PFSK-1 (cell line): ENCODE data around the gene SUSD3.

Source experiments
- POLR2AphosphoS5 ChIP-seq: IDR thresholded peaks from 2 replicates; pipeline ENCODE4 v1.6.1; 2012; ENCODE audit warnings: low read depth, mild to moderate bottlenecking, control low read depth, low read length, moderate library complexity
- SIN3A ChIP-seq: IDR thresholded peaks from 2 replicates; pipeline ENCODE4 v1.6.1; 2012; ENCODE audit warnings: mild to moderate bottlenecking, low read length, moderate library complexity, borderline replicate concordance; ENCODE audit not compliant: insufficient read depth
- TAF1 ChIP-seq: IDR thresholded peaks from 2 replicates; pipeline ENCODE4 v1.6.1; 2012; ENCODE audit warnings: low read length, control low read depth, borderline replicate concordance; ENCODE audit not compliant: insufficient read depth
- TF ChIP-seq, protein P1 (sequence below), 2 experiments: IDR thresholded peaks; 2 replicates each; pipeline versions ENCODE4 v1.6.1 to v1.8.0; 2011 to 2012; ENCODE audit warnings: low read depth in 2 of 2, low read length in 2 of 2, control low read depth in 1 of 2, inconsistent platforms in 1 of 2, mild to moderate bottlenecking in 1 of 2, moderate library complexity in 1 of 2; ENCODE audit not compliant: insufficient read depth in 1 of 2

DNA sequence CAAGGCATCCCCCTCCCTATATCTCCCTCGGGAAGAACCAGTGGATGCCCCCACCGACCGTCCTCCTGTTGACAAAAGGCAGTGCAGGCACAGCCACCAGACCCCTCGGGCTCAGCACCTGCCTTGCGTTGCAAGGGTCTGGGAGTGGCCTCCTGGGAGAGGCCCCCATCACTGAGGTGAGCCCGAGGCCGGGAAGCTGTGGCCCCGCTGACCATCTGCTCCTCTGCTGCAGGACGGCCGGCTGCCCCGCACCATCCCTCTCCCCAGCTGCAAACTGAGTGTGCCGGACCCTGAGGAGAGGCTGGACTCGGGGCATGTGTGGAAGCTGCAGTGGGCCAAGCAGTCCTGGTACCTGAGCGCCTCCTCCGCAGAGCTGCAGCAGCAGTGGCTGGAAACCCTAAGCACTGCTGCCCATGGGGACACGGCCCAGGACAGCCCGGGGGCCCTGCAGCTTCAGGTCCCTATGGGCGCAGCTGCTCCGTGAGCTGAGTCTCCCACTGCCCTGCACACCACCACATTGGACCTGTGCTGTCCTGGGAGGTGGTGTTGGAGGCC is 23.3 kb upstream of the SUSD3 start:
- TF ChIP-seq POLR2AphosphoS5 (no peak), SIN3A (no peak), TAF1 (no peak)
- TF ChIP-seq, protein P1, sequence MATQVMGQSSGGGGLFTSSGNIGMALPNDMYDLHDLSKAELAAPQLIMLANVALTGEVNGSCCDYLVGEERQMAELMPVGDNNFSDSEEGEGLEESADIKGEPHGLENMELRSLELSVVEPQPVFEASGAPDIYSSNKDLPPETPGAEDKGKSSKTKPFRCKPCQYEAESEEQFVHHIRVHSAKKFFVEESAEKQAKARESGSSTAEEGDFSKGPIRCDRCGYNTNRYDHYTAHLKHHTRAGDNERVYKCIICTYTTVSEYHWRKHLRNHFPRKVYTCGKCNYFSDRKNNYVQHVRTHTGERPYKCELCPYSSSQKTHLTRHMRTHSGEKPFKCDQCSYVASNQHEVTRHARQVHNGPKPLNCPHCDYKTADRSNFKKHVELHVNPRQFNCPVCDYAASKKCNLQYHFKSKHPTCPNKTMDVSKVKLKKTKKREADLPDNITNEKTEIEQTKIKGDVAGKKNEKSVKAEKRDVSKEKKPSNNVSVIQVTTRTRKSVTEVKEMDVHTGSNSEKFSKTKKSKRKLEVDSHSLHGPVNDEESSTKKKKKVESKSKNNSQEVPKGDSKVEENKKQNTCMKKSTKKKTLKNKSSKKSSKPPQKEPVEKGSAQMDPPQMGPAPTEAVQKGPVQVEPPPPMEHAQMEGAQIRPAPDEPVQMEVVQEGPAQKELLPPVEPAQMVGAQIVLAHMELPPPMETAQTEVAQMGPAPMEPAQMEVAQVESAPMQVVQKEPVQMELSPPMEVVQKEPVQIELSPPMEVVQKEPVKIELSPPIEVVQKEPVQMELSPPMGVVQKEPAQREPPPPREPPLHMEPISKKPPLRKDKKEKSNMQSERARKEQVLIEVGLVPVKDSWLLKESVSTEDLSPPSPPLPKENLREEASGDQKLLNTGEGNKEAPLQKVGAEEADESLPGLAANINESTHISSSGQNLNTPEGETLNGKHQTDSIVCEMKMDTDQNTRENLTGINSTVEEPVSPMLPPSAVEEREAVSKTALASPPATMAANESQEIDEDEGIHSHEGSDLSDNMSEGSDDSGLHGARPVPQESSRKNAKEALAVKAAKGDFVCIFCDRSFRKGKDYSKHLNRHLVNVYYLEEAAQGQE (IDR thresholded peaks at IDR 0.05; ENCODE audit: insufficient read depth in 1 of 2, low read depth in 2 of 2, low read length in 2 of 2): no peak
